A549 (cell line): Measurements from ENCODE around the gene RNF121.
"Not testable (repeated sequence)": the region's sequence is repeated elsewhere in the genome, so short reads cannot be mapped to it uniquely, and the experiment has no call there.

Experiments
- CTCF ChIP-seq: fragments of >200 bp; sonication (Bioruptor Twin); formaldehyde crosslinking; IDR thresholded peaks from 3 replicates; pipeline ENCODE4 v1.5.1; 2016
- GATA3 ChIP-seq: IDR thresholded peaks from 2 replicates; pipeline ENCODE4 v1.6.1; 2012; ENCODE audit warnings: borderline replicate concordance
- KDM5A ChIP-seq: fragments of 200-600 bp; sonication (generic); IDR thresholded peaks from 2 replicates; pipeline ENCODE4 v1.6.1; 2016; ENCODE audit warnings: antibody characterized with exemption, mild to moderate bottlenecking
- POLR2A ChIP-seq: IDR thresholded peaks from 2 replicates; pipeline ENCODE4 v1.6.1; 2012; ENCODE audit warnings: mild to moderate bottlenecking, low read length
- RCOR1 ChIP-seq: fragments of 150-350 bp; IDR thresholded peaks from 2 replicates; pipeline ENCODE4 v1.6.1; 2014; ENCODE audit warnings: antibody characterized with exemption, low read length, low read depth
- TF ChIP-seq, protein P1 (sequence below): fragments of 250-450 bp; sonication (Bioruptor Pico); IDR thresholded peaks from 2 replicates; pipeline ENCODE4 v1.5.0; 2021; ENCODE audit warnings: mild to moderate bottlenecking, moderate library complexity, borderline replicate concordance

- TF ChIP-seq CTCF, POLR2A, RCOR1, KDM5A, GATA3: not testable (repeated sequence)
- TF ChIP-seq, protein P1, sequence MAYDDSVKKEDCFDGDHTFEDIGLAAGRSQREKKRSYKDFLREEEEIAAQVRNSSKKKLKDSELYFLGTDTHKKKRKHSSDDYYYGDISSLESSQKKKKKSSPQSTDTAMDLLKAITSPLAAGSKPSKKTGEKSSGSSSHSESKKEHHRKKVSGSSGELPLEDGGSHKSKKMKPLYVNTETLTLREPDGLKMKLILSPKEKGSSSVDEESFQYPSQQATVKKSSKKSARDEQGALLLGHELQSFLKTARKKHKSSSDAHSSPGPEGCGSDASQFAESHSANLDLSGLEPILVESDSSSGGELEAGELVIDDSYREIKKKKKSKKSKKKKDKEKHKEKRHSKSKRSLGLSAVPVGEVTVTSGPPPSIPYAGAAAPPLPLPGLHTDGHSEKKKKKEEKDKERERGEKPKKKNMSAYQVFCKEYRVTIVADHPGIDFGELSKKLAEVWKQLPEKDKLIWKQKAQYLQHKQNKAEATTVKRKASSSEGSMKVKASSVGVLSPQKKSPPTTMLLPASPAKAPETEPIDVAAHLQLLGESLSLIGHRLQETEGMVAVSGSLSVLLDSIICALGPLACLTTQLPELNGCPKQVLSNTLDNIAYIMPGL (CRISPR knock-in tag) = not testable (repeated sequence)
Observed at GRCh38 chr11:71889181-71889872, 39.5 kb upstream of the RNF121 start.
